ENCODE data around the gene PTPRK. TPM values are rescaled to one million over a fixed set of nuclear protein-coding genes. Genes with fewer than 3 reads are reported as not detected.

Gene PTPRK
- total RNA-seq, 4 donors from 2014 or later, result 7.3 to 22.9 (median 13.0) TPM

DNA sequence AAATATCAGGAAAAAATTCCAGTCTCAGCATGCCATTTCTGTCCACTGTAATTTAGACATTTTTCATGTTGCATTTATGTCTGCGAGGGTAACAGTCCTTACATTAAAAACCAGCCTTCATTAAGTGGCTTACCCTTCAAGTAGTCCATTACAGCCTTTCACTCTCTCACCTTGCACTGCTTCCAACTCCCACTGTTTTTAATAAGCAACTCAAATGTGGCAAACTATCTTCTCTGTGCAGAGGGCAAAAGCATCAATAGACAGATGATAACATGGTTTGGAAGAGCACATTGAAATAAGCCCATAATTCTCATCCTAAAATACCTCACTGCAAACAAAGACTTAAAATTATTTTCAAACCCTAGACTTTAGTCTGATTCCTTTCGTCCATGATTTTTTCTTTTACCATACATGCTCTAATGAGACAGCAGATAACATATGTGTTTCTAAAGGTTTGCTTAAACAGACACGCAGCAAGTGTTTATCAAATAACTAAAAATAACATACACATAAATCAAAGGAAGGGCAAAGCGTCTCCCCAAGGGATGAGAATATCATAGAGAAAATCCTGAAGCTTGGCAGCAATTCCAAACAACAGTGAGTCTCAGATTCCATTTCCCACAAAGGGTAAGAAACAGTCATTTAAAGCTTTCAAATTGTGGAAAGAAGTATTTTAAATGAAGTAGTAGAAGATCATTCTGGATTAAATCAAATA is 130.4 kb downstream of the PTPRK start:
- Histone ChIP-seq H3K36me3 (no peaks in the 10 kb centered on the region), H3K27me3 (no peaks in the 10 kb centered on the region), H3K4me1 (peaks cover 14 to 20% of the 10 kb centered on the region in 2 donors), H3K9me3 (no peaks in the 10 kb centered on the region), H3K27ac (no peak overlapping the region), H3K4me3 (peak overlapping the region in 1 of 4 donors; percentile 13)
- in situ Hi-C loops (cut with MboI; ENCODE audit: low sequenced_read_pairs in 4 of 4), result no loop called here
- TF ChIP-seq, protein P1, sequence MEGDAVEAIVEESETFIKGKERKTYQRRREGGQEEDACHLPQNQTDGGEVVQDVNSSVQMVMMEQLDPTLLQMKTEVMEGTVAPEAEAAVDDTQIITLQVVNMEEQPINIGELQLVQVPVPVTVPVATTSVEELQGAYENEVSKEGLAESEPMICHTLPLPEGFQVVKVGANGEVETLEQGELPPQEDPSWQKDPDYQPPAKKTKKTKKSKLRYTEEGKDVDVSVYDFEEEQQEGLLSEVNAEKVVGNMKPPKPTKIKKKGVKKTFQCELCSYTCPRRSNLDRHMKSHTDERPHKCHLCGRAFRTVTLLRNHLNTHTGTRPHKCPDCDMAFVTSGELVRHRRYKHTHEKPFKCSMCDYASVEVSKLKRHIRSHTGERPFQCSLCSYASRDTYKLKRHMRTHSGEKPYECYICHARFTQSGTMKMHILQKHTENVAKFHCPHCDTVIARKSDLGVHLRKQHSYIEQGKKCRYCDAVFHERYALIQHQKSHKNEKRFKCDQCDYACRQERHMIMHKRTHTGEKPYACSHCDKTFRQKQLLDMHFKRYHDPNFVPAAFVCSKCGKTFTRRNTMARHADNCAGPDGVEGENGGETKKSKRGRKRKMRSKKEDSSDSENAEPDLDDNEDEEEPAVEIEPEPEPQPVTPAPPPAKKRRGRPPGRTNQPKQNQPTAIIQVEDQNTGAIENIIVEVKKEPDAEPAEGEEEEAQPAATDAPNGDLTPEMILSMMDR (IDR thresholded peaks at IDR 0.05 in 4 of 5, conservative IDR thresholded peaks at IDR 0.05 in 1 of 5), result no peak
- TF ChIP-seq POLR2A (IDR thresholded peaks at IDR 0.05), result no peak
- intact Hi-C loops (cut with DNase I; ENCODE audit: low total_unique reads), result no loop called here
- no peak for ATAC-seq
- no peak for DNase-seq

DNA sequence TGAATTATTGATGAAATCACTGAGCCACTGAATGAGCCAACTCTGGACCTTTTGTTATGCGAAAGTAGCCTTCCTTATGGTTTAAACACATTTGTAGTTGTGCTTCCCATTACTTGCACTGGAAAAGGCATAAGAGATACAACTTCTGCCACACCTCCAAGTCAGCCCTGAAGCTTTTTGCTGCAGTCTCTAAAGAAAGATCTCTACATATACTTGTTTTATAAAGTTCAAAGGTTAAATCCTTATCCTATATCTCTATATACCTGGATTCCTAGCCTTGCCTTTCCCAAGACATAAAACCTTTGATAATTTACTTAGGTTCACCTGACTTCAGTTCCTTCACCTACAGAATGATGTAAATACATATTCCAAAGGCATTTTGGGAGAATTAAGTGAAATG is 132.0 kb downstream of the PTPRK start:
- Histone ChIP-seq H3K9me3 (no peaks in the 10 kb centered on the region), H3K4me1 (peaks cover 14 to 19% of the 10 kb centered on the region in 2 donors), H3K36me3 (no peaks in the 10 kb centered on the region), H3K27me3 (no peaks in the 10 kb centered on the region), H3K4me3 (no peak overlapping the region), H3K27ac (no peak overlapping the region)
- in situ Hi-C loops (cut with MboI; ENCODE audit: low sequenced_read_pairs in 4 of 4), result no loop called here
- DNase-seq, result no peak
- intact Hi-C loops (cut with DNase I; ENCODE audit: low total_unique reads), result no loop called here
- no peak for ATAC-seq
- TF ChIP-seq, protein P1 (IDR thresholded peaks at IDR 0.05 in 4 of 5, conservative IDR thresholded peaks at IDR 0.05 in 1 of 5), result no peak
- no peak for TF ChIP-seq POLR2A (IDR thresholded peaks at IDR 0.05)

DNA sequence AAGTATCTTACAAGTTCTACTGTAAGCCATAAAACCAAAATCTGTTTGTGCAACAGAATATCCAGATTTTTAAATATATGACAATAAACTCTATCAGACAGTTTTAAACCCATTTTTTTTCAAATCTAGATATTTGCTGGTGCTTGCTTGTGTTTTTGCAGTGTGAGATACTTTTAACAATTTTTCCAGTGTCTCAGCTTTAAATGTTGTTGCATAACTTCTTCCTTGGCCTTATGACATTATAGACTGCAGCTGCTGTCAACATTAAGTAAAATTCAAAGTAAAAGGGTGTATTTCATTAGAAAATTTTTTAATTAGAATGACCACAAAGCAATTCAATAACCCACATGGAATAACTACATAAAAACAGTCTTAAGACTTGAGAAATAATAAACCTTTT is 139.5 kb downstream of the PTPRK start:
- intact Hi-C loops (cut with DNase I; ENCODE audit: low total_unique reads) (no loop called here), in situ Hi-C loops (cut with MboI; ENCODE audit: low sequenced_read_pairs in 4 of 4) (no loop called here)
- TF ChIP-seq, protein P1 (IDR thresholded peaks at IDR 0.05 in 4 of 5, conservative IDR thresholded peaks at IDR 0.05 in 1 of 5), result no peak
- TF ChIP-seq POLR2A (IDR thresholded peaks at IDR 0.05), result no peak
- Histone ChIP-seq H3K36me3 (no peaks in the 10 kb centered on the region), H3K9me3 (no peaks in the 10 kb centered on the region), H3K4me1 (peaks cover 5% of the 10 kb centered on the region in 2 donors), H3K4me3 (no peak overlapping the region), H3K27ac (no peak overlapping the region), H3K27me3 (no peaks in the 10 kb centered on the region)
- no peak for DNase-seq
- ATAC-seq, result no peak

DNA sequence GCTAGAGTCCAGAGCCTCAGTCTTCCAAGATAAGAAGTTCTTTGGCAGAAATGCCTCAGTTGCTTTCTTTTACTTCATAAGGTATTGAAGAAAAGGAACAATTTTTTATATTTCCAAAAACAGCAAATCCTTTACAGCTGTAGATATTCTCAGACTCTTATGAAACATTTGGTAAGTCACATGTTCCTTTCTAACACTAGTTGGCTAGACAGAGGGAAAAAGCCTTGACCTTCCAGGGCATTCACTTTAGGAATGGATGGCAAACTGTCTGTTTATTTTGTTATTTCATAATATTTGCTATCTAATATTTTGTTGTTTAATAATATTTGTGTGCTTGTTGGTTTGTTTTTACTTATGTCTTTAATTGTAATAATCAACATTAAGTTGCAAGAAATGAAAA is 140.8 kb downstream of the PTPRK start:
- DNase-seq (no peak), ATAC-seq (no peak)
- Histone ChIP-seq H3K36me3 (no peaks in the 10 kb centered on the region), H3K27me3 (no peaks in the 10 kb centered on the region), H3K9me3 (no peaks in the 10 kb centered on the region), H3K27ac (no peak overlapping the region), H3K4me3 (no peak overlapping the region), H3K4me1 (peaks cover 5% of the 10 kb centered on the region in 2 donors)
- intact Hi-C loops (cut with DNase I; ENCODE audit: low total_unique reads), result no loop called here
- in situ Hi-C loops (cut with MboI; ENCODE audit: low sequenced_read_pairs in 4 of 4), result no loop called here
- TF ChIP-seq POLR2A (IDR thresholded peaks at IDR 0.05), result no peak
- TF ChIP-seq, protein P1 (IDR thresholded peaks at IDR 0.05 in 4 of 5, conservative IDR thresholded peaks at IDR 0.05 in 1 of 5), result no peak
